Neural progenitor cell (in vitro differentiated cells): ENCODE measurements around the gene VPS26B. TPM values are rescaled to one million over a fixed set of nuclear protein-coding genes. Genes with fewer than 3 reads are reported as not detected.

Experiments used
- DNase-seq: peaks from one replicate; pipeline ENCODE4 v3.0.0-alpha.2; 2016; ENCODE audit warnings: low spot score
- H2AFZ ChIP-seq: fragments of 200-600 bp; sonication (generic); replicated peaks from 2 replicates; pipeline ENCODE4 v1.6.1; 2016; ENCODE audit warnings: antibody characterized with exemption
- H3F3A ChIP-seq: fragments of 200-600 bp; sonication (generic); 2 replicates; pipeline ENCODE4 v1.6.1; 2016; ENCODE audit warnings: antibody characterized with exemption, low read depth
- H3K27ac ChIP-seq: fragments of 200-600 bp; sonication (generic); 2 replicates; pipeline ENCODE4 v1.5.1; 2016; ENCODE audit warnings: mild to moderate bottlenecking
- H3K27me3 ChIP-seq: fragments of 200-600 bp; sonication (generic); 2 replicates; pipeline ENCODE4 v1.6.1; 2016; ENCODE audit warnings: mild to moderate bottlenecking, moderate library complexity
- H3K36me3 ChIP-seq: fragments of 200-600 bp; sonication (generic); 2 replicates; pipeline ENCODE4 v1.5.1; 2016
- H3K4me1 ChIP-seq: fragments of 200-600 bp; sonication (generic); 2 replicates; pipeline ENCODE4 v1.6.1; 2016; ENCODE audit warnings: mixed run types
- H3K4me2 ChIP-seq: fragments of 200-600 bp; sonication (generic); 2 replicates; pipeline ENCODE4 v1.6.1; 2016
- H3K4me3 ChIP-seq: fragments of 200-600 bp; sonication (generic); 2 replicates; pipeline ENCODE4 v1.5.1; 2016
- H3K79me2 ChIP-seq: fragments of 200-600 bp; sonication (generic); 2 replicates; pipeline ENCODE4 v1.6.1; 2016; ENCODE audit warnings: low read depth
- H3K9ac ChIP-seq: fragments of 200-600 bp; sonication (generic); 2 replicates; pipeline ENCODE4 v1.6.1; 2016
- H3K9me3 ChIP-seq: fragments of 200-600 bp; sonication (generic); 2 replicates; pipeline ENCODE4 v1.5.1; 2016; ENCODE audit warnings: low read depth
- H4K20me1 ChIP-seq: fragments of 200-600 bp; sonication (generic); 2 replicates; pipeline ENCODE4 v1.6.1; 2016; ENCODE audit warnings: low read depth
- H3K27ac Mint-ChIP-seq: 3 replicates; pipeline ENCODE4 v1.8.0; 2021; ENCODE audit warnings: mixed read lengths
- H3K27me3 Mint-ChIP-seq: 2 replicates; pipeline ENCODE4 v1.8.0; 2022; ENCODE audit warnings: low read depth, mild to moderate bottlenecking, inconsistent platforms, moderate library complexity, mixed read lengths; ENCODE audit not compliant: insufficient read depth
- H3K36me3 Mint-ChIP-seq: 3 replicates; pipeline ENCODE4 v1.8.0; 2021; ENCODE audit warnings: mixed read lengths
- H3K4me1 Mint-ChIP-seq: 3 replicates; pipeline ENCODE4 v1.8.0; 2021; ENCODE audit warnings: mixed read lengths
- H3K4me3 Mint-ChIP-seq: 3 replicates; pipeline ENCODE4 v1.8.0; 2021; ENCODE audit warnings: mild to moderate bottlenecking, moderate library complexity, mixed read lengths
- H3K9me3 Mint-ChIP-seq: 3 replicates; pipeline ENCODE4 v1.8.0; 2020; ENCODE audit warnings: mixed read lengths
- CTCF ChIP-seq: fragments of 200-600 bp; sonication (generic); IDR thresholded peaks from 2 replicates; pipeline ENCODE4 v1.5.1; 2017; ENCODE audit warnings: antibody characterized with exemption, mild to moderate bottlenecking
- EZH2 ChIP-seq: fragments of 200-600 bp; sonication (generic); IDR thresholded peaks from 2 replicates; pipeline ENCODE4 v1.6.1; 2017; ENCODE audit warnings: antibody characterized with exemption, mild to moderate bottlenecking, moderate library complexity
- EZH2phosphoT487 ChIP-seq: fragments of 200-600 bp; sonication (generic); IDR thresholded peaks from 2 replicates; pipeline ENCODE4 v1.6.1; 2017; ENCODE audit warnings: antibody characterized with exemption
- total RNA-seq: library from RNA; depleted of rRNA; stranded (reverse); fragments of >200 nt; gene quantifications from 2 replicates; pipeline ENCODE4 v1.2.3, GENCODE V29; 2015; ENCODE audit warnings: low replicate concordance

The VPS26B gene
- total RNA-seq, 1 donor from 2014 or later: 17.6 TPM

- H3K4me1 ChIP-seq: no peaks in the 10 kb centered on the region
- H3K9me3 Mint-ChIP-seq: no peaks in the 10 kb centered on the region
- no peak for DNase-seq
- H3K27me3 Mint-ChIP-seq: no peaks in the 10 kb centered on the region
- no peak overlapping the region for H2AFZ ChIP-seq
- H3K9me3 ChIP-seq: no peaks in the 10 kb centered on the region
- TF ChIP-seq EZH2 (no peak), CTCF (no peak), EZH2phosphoT487 (no peak)
- H3K27ac Mint-ChIP-seq: no peak overlapping the region
- H3K4me3 ChIP-seq: no peak overlapping the region
- no peak overlapping the region for H3K4me3 Mint-ChIP-seq
- peaks cover 1% of the 10 kb centered on the region for H3K79me2 ChIP-seq
- H3K4me1 Mint-ChIP-seq: peaks cover 2% of the 10 kb centered on the region
- no peak overlapping the region for H3K27ac ChIP-seq
- no peak overlapping the region for H3K4me2 ChIP-seq
- H3K27me3 ChIP-seq: no peaks in the 10 kb centered on the region
- peaks cover 30% of the 10 kb centered on the region for H3K36me3 Mint-ChIP-seq
- no peaks in the 10 kb centered on the region for H4K20me1 ChIP-seq
- no peaks in the 10 kb centered on the region for H3K36me3 ChIP-seq
- H3F3A ChIP-seq: no peaks in the 10 kb centered on the region
- H3K9ac ChIP-seq: no peak overlapping the region
Measured at GRCh38 chr11:134246678-134247077, 22.2 kb downstream of the VPS26B start.

- H3K4me1 ChIP-seq: peaks cover 6% of the 10 kb centered on the region
- peaks cover 21% of the 10 kb centered on the region for H3K36me3 Mint-ChIP-seq
- peaks cover 11% of the 10 kb centered on the region for H3K4me1 Mint-ChIP-seq
- peaks cover 14% of the 10 kb centered on the region for H3K79me2 ChIP-seq
- no peak for TF ChIP-seq EZH2
- TF ChIP-seq EZH2phosphoT487: no peak
- no peak for TF ChIP-seq CTCF
- H3K36me3 ChIP-seq: no peaks in the 10 kb centered on the region
- no peak overlapping the region for H2AFZ ChIP-seq
- H3F3A ChIP-seq: no peaks in the 10 kb centered on the region
- no peak overlapping the region for H3K27ac Mint-ChIP-seq
- H3K9me3 ChIP-seq: no peaks in the 10 kb centered on the region
- H3K27me3 ChIP-seq: no peaks in the 10 kb centered on the region
- peaks cover 2% of the 10 kb centered on the region for H3K27me3 Mint-ChIP-seq
- no peaks in the 10 kb centered on the region for H3K9me3 Mint-ChIP-seq
- H3K9ac ChIP-seq: no peak overlapping the region
- no peaks in the 10 kb centered on the region for H4K20me1 ChIP-seq
- H3K4me3 ChIP-seq: no peak overlapping the region
- no peak overlapping the region for H3K4me2 ChIP-seq
- no peak overlapping the region for H3K27ac ChIP-seq
- no peak overlapping the region for H3K4me3 Mint-ChIP-seq
- no peak for DNase-seq
Measured at GRCh38 chr11:134248910-134249480, 24.5 kb downstream of the VPS26B start.

GRCh38 chr11:134250246-134250645 is 25.8 kb downstream of the VPS26B start:
- TF ChIP-seq CTCF: no peak
- H3K9ac ChIP-seq: no peak overlapping the region

More at GRCh38 chr11:134250246-134250645, 25.8 kb downstream of the VPS26B start:
- H3K27ac Mint-ChIP-seq: no peak overlapping the region
- Histone ChIP-seq H3F3A (no peaks in the 10 kb centered on the region), H3K79me2 (peaks cover 27% of the 10 kb centered on the region), H3K9me3 (no peaks in the 10 kb centered on the region), H3K4me3 (no peak overlapping the region), H3K27me3 (no peaks in the 10 kb centered on the region), H3K4me2 (no peak overlapping the region), H3K27ac (no peak overlapping the region), H3K36me3 (no peaks in the 10 kb centered on the region), H3K4me1 (peaks cover 11% of the 10 kb centered on the region), H4K20me1 (peaks cover 6% of the 10 kb centered on the region), H2AFZ (no peak overlapping the region)
- H3K9me3 Mint-ChIP-seq: no peaks in the 10 kb centered on the region
- H3K4me3 Mint-ChIP-seq: no peak overlapping the region
- H3K36me3 Mint-ChIP-seq: peaks cover 16% of the 10 kb centered on the region
- DNase-seq: no peak
- peaks cover 17% of the 10 kb centered on the region for H3K4me1 Mint-ChIP-seq
- H3K27me3 Mint-ChIP-seq: peaks cover 2% of the 10 kb centered on the region
